Neural cell (in vitro differentiated cells): ENCODE results near the gene TMEM232. TPM values are rescaled to one million over a fixed set of nuclear protein-coding genes. Genes with fewer than 3 reads are reported as not detected.

Experiments
- H2AFZ ChIP-seq: fragments of 200-600, 300-800 bp; sonication (generic), shearing (Covaris generic); 2 replicates; pipeline ENCODE4 v1.6.0; 2014; ENCODE audit warnings: low read depth, mild to moderate bottlenecking, antibody characterized with exemption, low read length, moderate library complexity
- H3F3A ChIP-seq: fragments of 200-600 bp; shearing (Covaris generic); 2 replicates; pipeline ENCODE4 v1.6.1; 2016; ENCODE audit warnings: mild to moderate bottlenecking, moderate library complexity, mixed read lengths, antibody characterized with exemption, low read length; ENCODE audit not compliant: insufficient read depth, poor library complexity, severe bottlenecking
- H3K27ac ChIP-seq: fragments of 200-600, 300-800 bp; sonication (generic), shearing (Covaris generic); 2 replicates; pipeline ENCODE4 v1.5.1; 2014; ENCODE audit warnings: mild to moderate bottlenecking, low read length, moderate library complexity
- H3K27me3 ChIP-seq: fragments of 300-800, 200-600 bp; sonication (generic), shearing (Covaris generic); 2 replicates; pipeline ENCODE4 v1.6.0; 2014; ENCODE audit warnings: mild to moderate bottlenecking, low read depth, low read length, moderate library complexity; ENCODE audit not compliant: insufficient read depth
- H3K36me3 ChIP-seq: fragments of 300-800, 200-600 bp; sonication (generic), shearing (Covaris generic); 2 replicates; pipeline ENCODE4 v1.5.1; 2014; ENCODE audit warnings: mild to moderate bottlenecking, antibody characterized with exemption, low read length, moderate library complexity; ENCODE audit not compliant: insufficient read depth
- H3K4me2 ChIP-seq: fragments of 300-800, 200-600 bp; sonication (generic), shearing (Covaris generic); 2 replicates; pipeline ENCODE4 v1.6.0; 2014; ENCODE audit warnings: mild to moderate bottlenecking, low read length
- H3K4me3 ChIP-seq: fragments of 300-800, 200-600 bp; sonication (generic), shearing (Covaris generic); 2 replicates; pipeline ENCODE4 v1.5.1; 2014; ENCODE audit warnings: mild to moderate bottlenecking, low read length, moderate library complexity
- H3K79me2 ChIP-seq: fragments of 200-600 bp; shearing (Covaris generic); replicated peaks from 2 replicates; pipeline ENCODE4 v1.6.0; 2014; ENCODE audit warnings: mild to moderate bottlenecking, low read length, moderate library complexity; ENCODE audit not compliant: insufficient read depth
- H3K9ac ChIP-seq: fragments of 300-800, 200-600 bp; sonication (generic), shearing (Covaris generic); 2 replicates; pipeline ENCODE4 v1.6.1; 2016; ENCODE audit warnings: mild to moderate bottlenecking, low read length, mixed read lengths
- H3K9me2 ChIP-seq: fragments of 200-600 bp; shearing (Covaris generic); 2 replicates; pipeline ENCODE4 v1.6.1; 2016; ENCODE audit warnings: mild to moderate bottlenecking, low read length, mixed read lengths; ENCODE audit not compliant: insufficient read depth
- H3K9me3 ChIP-seq: fragments of 200-600, 300-800 bp; sonication (generic), shearing (Covaris generic); 2 replicates; pipeline ENCODE4 v1.6.1; 2016; ENCODE audit warnings: mild to moderate bottlenecking, mixed run types, low read length, moderate library complexity, mixed read lengths
- H4K20me1 ChIP-seq: fragments of 200-600 bp; shearing (Covaris generic); 2 replicates; pipeline ENCODE4 v1.6.1; 2016; ENCODE audit warnings: mild to moderate bottlenecking, mixed run types; ENCODE audit not compliant: insufficient read depth
- CTCF ChIP-seq: fragments of 450-650 bp; IDR thresholded peaks from 2 replicates; pipeline ENCODE4 v1.5.1; 2014; ENCODE audit warnings: antibody characterized with exemption, mild to moderate bottlenecking, moderate library complexity; ENCODE audit not compliant: poor library complexity, severe bottlenecking
- EP300 ChIP-seq: fragments of 450-650 bp; conservative IDR thresholded peaks from 2 replicates; pipeline ENCODE4 v1.6.1; 2014; ENCODE audit warnings: antibody characterized with exemption, mild to moderate bottlenecking, moderate library complexity; ENCODE audit not compliant: poor library complexity, severe bottlenecking
- EZH2 ChIP-seq: fragments of 200-600, 300-800 bp; shearing (Covaris generic), sonication (generic); IDR thresholded peaks from 2 replicates; pipeline ENCODE4 v1.6.1; 2014; ENCODE audit warnings: antibody characterized with exemption, low read length, borderline replicate concordance, mild to moderate bottlenecking; ENCODE audit not compliant: insufficient read depth, poor library complexity, severe bottlenecking
- MXI1 ChIP-seq: fragments of 450-650 bp; conservative IDR thresholded peaks from 2 replicates; pipeline ENCODE4 v1.6.1; 2014; ENCODE audit warnings: antibody characterized with exemption, mild to moderate bottlenecking; ENCODE audit not compliant: poor library complexity, severe bottlenecking
- POLR2AphosphoS5 ChIP-seq: IDR thresholded peaks from 2 replicates; pipeline ENCODE4 v1.6.1; 2012
- RAD21 ChIP-seq: fragments of 450-650 bp; conservative IDR thresholded peaks from 2 replicates; pipeline ENCODE4 v1.6.1; 2014; ENCODE audit warnings: antibody characterized with exemption, mild to moderate bottlenecking, moderate library complexity
- REST ChIP-seq: IDR thresholded peaks from 2 replicates; pipeline ENCODE4 v1.6.1; 2012; ENCODE audit warnings: borderline replicate concordance
- SMC3 ChIP-seq: fragments of 450-650 bp; conservative IDR thresholded peaks from 2 replicates; pipeline ENCODE4 v1.6.1; 2014; ENCODE audit warnings: antibody characterized with exemption, mild to moderate bottlenecking, moderate library complexity; ENCODE audit not compliant: poor library complexity
- TAF1 ChIP-seq: IDR thresholded peaks from 2 replicates; pipeline ENCODE4 v1.6.1; 2012; ENCODE audit warnings: low read depth
- polyA plus RNA-seq: library from polyadenylated mRNA; depleted of rRNA; stranded (reverse); fragments of >200 nt; gene quantifications from 2 replicates; pipeline ENCODE4 v1.2.3, GENCODE V29; 2014

TMEM232 gene
- polyA plus RNA-seq, 1 donor from 2014 or later = 7.4 TPM

GRCh38 chr5:110478895-110479294 is 247.6 kb downstream of the TMEM232 start:
- no peak overlapping the region for H3K4me3 ChIP-seq
- H3K9me2 ChIP-seq = no peaks in the 10 kb centered on the region
- no peak overlapping the region for H3K27ac ChIP-seq
- no peaks in the 10 kb centered on the region for H3K9me3 ChIP-seq
- H2AFZ ChIP-seq = no peak overlapping the region
- no peaks in the 10 kb centered on the region for H4K20me1 ChIP-seq
- no peak overlapping the region for H3K4me2 ChIP-seq
- no peaks in the 10 kb centered on the region for H3F3A ChIP-seq
- no peak overlapping the region for H3K9ac ChIP-seq
- no peaks in the 10 kb centered on the region for H3K36me3 ChIP-seq
- TF ChIP-seq SMC3 = no peak
- no peak for TF ChIP-seq MXI1
- TF ChIP-seq EP300 = no peak
- TF ChIP-seq CTCF = no peak
- TF ChIP-seq REST = no peak
- TF ChIP-seq TAF1 = no peak
- H3K79me2 ChIP-seq = no peaks in the 10 kb centered on the region
- H3K27me3 ChIP-seq = no peaks in the 10 kb centered on the region

- H2AFZ ChIP-seq = no peak overlapping the region
Observed at GRCh38 chr5:110477911-110478310, 248.6 kb downstream of the TMEM232 start.

More at GRCh38 chr5:110477911-110478310, 248.6 kb downstream of the TMEM232 start:
- H4K20me1 ChIP-seq = no peaks in the 10 kb centered on the region
- no peaks in the 10 kb centered on the region for H3K79me2 ChIP-seq
- no peaks in the 10 kb centered on the region for H3K9me2 ChIP-seq
- no peaks in the 10 kb centered on the region for H3K36me3 ChIP-seq
- TF ChIP-seq REST = no peak
- no peak for TF ChIP-seq EZH2
- TF ChIP-seq CTCF = no peak
- no peak for TF ChIP-seq SMC3
- TF ChIP-seq POLR2AphosphoS5 = no peak
- no peak for TF ChIP-seq TAF1
- TF ChIP-seq RAD21 = no peak
- TF ChIP-seq MXI1 = no peak
- no peak for TF ChIP-seq EP300
- no peak overlapping the region for H3K27ac ChIP-seq
- H3K4me2 ChIP-seq = no peak overlapping the region
- no peak overlapping the region for H3K9ac ChIP-seq
- H3F3A ChIP-seq = no peaks in the 10 kb centered on the region
- H3K4me3 ChIP-seq = no peak overlapping the region
- no peaks in the 10 kb centered on the region for H3K9me3 ChIP-seq
- H3K27me3 ChIP-seq = no peaks in the 10 kb centered on the region
